ENCODE results near the gene FGF1.

Gene FGF1

DNA sequence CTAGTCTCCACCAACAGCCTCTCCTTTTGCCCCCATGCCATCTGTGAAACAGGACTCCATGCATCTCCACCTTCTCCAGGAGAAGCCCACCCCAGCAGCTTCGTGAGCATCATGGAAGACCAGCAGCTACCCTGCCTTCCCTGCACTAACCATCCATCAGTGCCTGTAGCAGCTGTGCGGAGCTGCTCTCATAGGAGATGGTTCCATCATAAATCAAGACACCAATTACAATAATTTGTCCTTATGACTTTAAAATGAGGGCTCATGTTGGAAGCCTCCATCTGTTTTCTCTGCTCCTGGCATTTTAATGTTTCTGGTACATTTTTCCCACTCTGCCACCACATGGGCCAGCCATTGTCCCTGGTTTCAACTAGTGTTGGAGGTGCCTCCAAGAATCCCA is 69.9 kb downstream of the FGF1 start:
- no peak overlapping the region for H3K4me3 ChIP-seq (ENCODE audit: low read depth, low read length)

- H3K4me3 ChIP-seq (ENCODE audit: low read depth, low read length), result no peak overlapping the region
These were observed 71.8 kb downstream of the FGF1 start for GRCh38 chr5:142614054-142614453.

DNA sequence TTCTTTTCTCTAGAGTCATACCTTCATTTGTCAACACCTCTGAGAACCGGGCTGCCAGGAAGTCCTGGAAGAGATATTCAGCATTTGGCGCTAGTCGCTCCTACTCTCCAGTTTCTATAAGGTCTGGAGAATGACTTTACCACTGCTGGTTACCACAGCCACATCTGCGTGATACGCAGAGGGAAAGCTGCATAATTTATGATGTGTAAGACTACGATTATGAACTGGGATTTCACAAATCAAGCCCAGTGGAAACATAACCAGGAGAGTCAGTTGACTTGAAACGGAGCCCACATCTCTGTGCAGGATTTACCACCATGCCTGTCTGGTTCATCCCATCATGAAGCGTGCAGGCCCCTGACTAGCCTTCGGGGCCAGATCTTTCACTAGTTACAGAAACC is 72.6 kb downstream of the FGF1 start:
- H3K4me3 ChIP-seq (ENCODE audit: low read depth, low read length), result no peak overlapping the region

- H3K4me3 ChIP-seq (ENCODE audit: low read depth, low read length), result no peak overlapping the region
These were observed 73.2 kb downstream of the FGF1 start for GRCh38 chr5:142612494-142613270.

- H3K4me3 ChIP-seq (ENCODE audit: low read depth, low read length), result no peak overlapping the region
These were observed 74.7 kb downstream of the FGF1 start for GRCh38 chr5:142611154-142611553.

GRCh38 chr5:142610176-142611001 is 75.5 kb downstream of the FGF1 start:
- H3K4me3 ChIP-seq (ENCODE audit: low read depth, low read length), result no peak overlapping the region

GRCh38 chr5:142609142-142609541 is 76.7 kb downstream of the FGF1 start:
- H3K4me3 ChIP-seq (ENCODE audit: low read depth, low read length), result no peak overlapping the region

DNA sequence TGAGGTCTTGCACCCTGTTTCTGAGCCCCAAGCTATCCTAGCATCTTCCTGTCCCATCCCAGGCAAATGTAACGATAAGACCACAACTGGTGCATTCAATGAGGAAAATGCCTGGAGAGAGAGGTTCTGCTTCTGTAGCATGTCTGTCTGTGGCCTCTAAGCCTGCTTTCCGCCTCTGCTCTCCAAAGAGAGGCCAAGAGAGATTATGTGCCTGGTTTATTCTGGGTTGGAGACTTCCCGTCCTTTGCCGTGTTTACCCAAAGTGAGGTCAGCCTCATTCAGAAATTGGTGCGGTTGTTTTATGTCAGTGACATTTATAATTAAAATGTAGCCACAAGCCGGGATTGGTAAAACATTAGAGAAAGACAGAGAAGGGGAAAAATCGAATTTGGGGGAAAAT is 77.8 kb downstream of the FGF1 start:
- H3K4me3 ChIP-seq (ENCODE audit: low read depth, low read length), result no peak overlapping the region

DNA sequence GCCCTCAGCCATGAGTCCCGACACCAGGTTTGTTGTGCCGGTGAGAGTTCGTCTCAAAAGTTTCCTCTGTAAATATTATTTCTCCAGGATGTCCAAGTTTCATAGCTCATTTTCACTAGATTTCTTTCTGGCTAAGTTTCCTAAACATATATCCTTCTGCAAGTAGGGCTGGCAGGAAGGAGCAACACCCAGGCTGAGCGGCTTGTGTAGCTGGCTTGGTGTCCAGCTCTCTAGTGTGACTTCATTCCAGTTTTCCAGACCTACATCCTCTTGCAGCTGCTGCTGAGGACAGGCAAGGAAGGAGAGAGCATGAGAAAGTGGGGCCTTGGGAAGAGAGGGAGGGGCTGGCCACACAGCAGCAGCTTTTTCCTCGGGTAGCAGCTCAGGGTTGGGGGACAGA is 80.3 kb downstream of the FGF1 start:
- H3K4me3 ChIP-seq (ENCODE audit: low read depth, low read length), result no peak overlapping the region

DNA sequence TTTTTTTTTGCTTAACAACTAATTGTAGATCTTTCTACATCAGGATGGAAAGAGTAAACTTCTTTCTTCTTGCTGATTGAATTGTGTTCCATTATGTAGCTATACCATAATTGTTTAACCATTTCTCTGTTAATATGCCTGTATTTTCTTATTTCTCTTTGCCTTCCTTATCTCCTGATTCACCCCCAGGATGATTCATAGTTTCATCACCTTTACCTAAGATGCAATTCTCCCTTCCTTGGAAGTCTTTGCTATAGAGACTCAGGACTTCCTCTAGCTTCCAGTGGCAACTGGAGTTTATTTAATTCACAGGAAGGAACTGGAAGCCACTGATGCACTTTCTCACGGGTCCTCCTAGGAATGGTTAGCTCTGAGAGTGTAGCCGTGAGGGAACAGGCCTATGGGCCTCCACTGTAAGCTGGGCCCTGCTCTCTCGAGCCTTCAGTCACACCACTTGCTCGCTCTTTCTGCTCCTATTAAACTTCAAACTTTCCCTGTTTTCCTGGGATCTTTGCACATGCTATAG is 83.1 kb downstream of the FGF1 start:
- no peak overlapping the region for H3K4me3 ChIP-seq (ENCODE audit: low read depth, low read length)

DNA sequence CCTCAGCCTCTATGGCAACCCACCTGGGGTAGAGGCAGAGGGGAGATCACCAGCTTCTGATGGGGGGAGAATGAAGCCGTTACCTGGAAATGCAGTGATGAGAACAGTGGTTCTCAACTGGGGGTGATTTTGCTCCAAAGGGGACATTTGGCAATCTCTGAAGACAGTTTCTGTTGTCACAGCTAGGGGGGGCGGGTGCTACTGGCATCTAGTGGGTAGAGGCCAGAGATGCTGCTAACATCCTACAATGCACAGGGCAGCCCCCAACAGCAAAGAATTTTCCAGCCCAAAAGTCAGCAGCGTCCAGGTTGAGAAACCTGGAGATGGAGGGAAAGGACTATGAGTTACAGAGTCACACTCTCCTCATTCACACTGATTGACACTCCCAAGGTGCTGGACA is 84.5 kb downstream of the FGF1 start:
- H3K4me3 ChIP-seq (ENCODE audit: low read depth, low read length), result no peak overlapping the region

- H3K4me3 ChIP-seq (ENCODE audit: low read depth, low read length), result no peak overlapping the region
These were observed 85.1 kb downstream of the FGF1 start for GRCh38 chr5:142600611-142601358.

DNA sequence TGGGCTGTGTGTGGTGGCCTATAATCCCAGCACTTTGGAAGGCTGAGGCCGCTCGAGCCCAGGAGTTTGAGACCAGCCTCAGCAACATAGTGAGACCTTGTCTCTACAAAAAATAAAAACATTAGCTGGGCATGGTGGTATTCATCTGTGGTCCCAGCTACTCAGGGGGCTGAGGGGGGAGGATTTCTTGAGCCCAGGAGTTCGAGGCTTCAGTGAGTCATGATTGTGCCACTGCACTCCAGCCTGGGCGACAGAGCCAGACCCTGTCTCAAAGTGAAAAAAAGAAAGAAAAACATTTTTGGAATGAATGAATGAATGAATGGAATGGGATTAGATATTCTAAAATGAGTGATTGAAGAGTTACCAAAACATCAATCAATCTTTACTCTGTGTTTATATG is 85.8 kb downstream of the FGF1 start:
- H3K4me3 ChIP-seq (ENCODE audit: low read depth, low read length), result no peak overlapping the region

GRCh38 chr5:142598338-142598700 is 87.6 kb downstream of the FGF1 start:
- no peak overlapping the region for H3K4me3 ChIP-seq (ENCODE audit: low read depth, low read length)

- H3K4me3 ChIP-seq (ENCODE audit: low read depth, low read length), result no peak overlapping the region
These were observed 88.1 kb downstream of the FGF1 start for GRCh38 chr5:142597546-142598337.

DNA sequence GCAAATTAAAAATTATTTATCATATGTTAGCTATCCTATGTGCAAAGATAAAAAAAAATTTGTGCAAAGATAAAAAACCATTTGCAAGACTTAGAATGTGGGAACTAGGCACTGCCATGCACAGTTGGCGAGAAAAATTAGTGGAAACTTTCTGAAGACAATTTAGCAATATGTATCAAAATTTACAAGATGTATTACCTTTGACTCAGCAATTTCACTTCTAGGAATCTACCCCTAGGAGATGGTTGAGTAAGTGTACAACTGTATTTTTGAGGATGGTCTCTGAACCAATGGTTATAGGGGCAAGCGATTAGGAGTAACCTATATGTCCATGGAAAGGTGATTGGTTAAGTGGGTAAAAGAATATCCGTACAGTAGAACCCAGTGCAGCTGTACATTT is 88.9 kb downstream of the FGF1 start:
- no peak overlapping the region for H3K4me3 ChIP-seq (ENCODE audit: low read depth, low read length)

- no peak overlapping the region for H3K4me3 ChIP-seq (ENCODE audit: low read depth, low read length)
These were observed 93.5 kb downstream of the FGF1 start for GRCh38 chr5:142592365-142592764.

- no peak overlapping the region for H3K4me3 ChIP-seq (ENCODE audit: low read depth, low read length)
These were observed 95.2 kb downstream of the FGF1 start for GRCh38 chr5:142590451-142591231.

GRCh38 chr5:142589720-142590119 is 96.2 kb downstream of the FGF1 start:
- H3K4me3 ChIP-seq (ENCODE audit: low read depth, low read length), result no peak overlapping the region

All from iPS-11a (cell line).